ENCODE measurements around the gene SLC8A1. TPM values are rescaled to one million over a fixed set of nuclear protein-coding genes. Genes with fewer than 3 reads are reported as not detected.

SLC8A1 gene
- total RNA-seq, 3 donors from 2014 or later = 8.2 to 14.2 (median 12.2) TPM

- H3K27ac ChIP-seq = no peak overlapping the region
- no peak for DNase-seq (ENCODE audit: low spot score in 2 of 2)
- no peaks in the 10 kb centered on the region for H3K4me1 ChIP-seq
- H3K4me3 ChIP-seq = no peak overlapping the region
- no peaks in the 10 kb centered on the region for H3K9me3 ChIP-seq
- intact Hi-C loops (cut with DNase I; ENCODE audit: low total_unique reads) = no loop called here
- TF ChIP-seq POLR2AphosphoS5 (IDR thresholded peaks at IDR 0.05) (no peak), CTCF (IDR thresholded peaks at IDR 0.05) (no peak), POLR2A (IDR thresholded peaks at IDR 0.05) (no peak)
- H3K36me3 ChIP-seq = no peaks in the 10 kb centered on the region
- H3K27me3 ChIP-seq = no peaks in the 10 kb centered on the region
Observed at GRCh38 chr2:40047406-40047805, 404.5 kb downstream of the SLC8A1 start.

All from breast epithelium (tissue), 4 donors.